HAP-1 (cell line): ENCODE measurements around the gene SUFU.

Source experiments
- DNase-seq, 2 experiments: peaks; one replicate each; pipeline ENCODE4 v3.0.0-alpha.2; 2016 to 2020; ENCODE audit warnings: low spot score in 2 of 2
- H3K27me3 ChIP-seq: fragments of 250-450 bp; sonication (Bioruptor Pico); 2 replicates; pipeline ENCODE4 v1.5.1; 2020; ENCODE audit warnings: low read depth, mild to moderate bottlenecking, moderate library complexity
- H3K36me3 ChIP-seq: fragments of 250-450 bp; sonication (Bioruptor Pico); replicated peaks from 2 replicates; pipeline ENCODE4 v1.5.1; 2020; ENCODE audit warnings: mild to moderate bottlenecking
- H3K4me1 ChIP-seq: fragments of 250-450 bp; sonication (Bioruptor Pico); 2 replicates; pipeline ENCODE4 v1.5.1; 2020; ENCODE audit warnings: mild to moderate bottlenecking
- H3K4me3 ChIP-seq: fragments of 250-450 bp; sonication (Bioruptor Pico); 2 replicates; pipeline ENCODE4 v1.5.1; 2020; ENCODE audit warnings: mild to moderate bottlenecking, moderate library complexity
- H3K9me3 ChIP-seq: fragments of 250-450 bp; sonication (Bioruptor Pico); 2 replicates; pipeline ENCODE4 v1.5.1; 2020; ENCODE audit warnings: mild to moderate bottlenecking, moderate library complexity
- in situ Hi-C: fragments of 300-500 bp; cut with MboI; formaldehyde crosslinking; loops from 3 replicates; pipeline ENCODE4 v1.14.3; 2020; ENCODE audit warnings: low sequenced_read_pairs, inconsistent platforms, mixed read lengths

SUFU gene

GRCh38 chr10:102564209-102564834 is 60.5 kb downstream of the SUFU start:
- in situ Hi-C loops: no loop called here
- no peak for DNase-seq
- no peak overlapping the region for H3K4me3 ChIP-seq
- H3K4me1 ChIP-seq: no peaks in the 10 kb centered on the region
- no peaks in the 10 kb centered on the region for H3K27me3 ChIP-seq
- no peaks in the 10 kb centered on the region for H3K9me3 ChIP-seq
- H3K36me3 ChIP-seq: no peaks in the 10 kb centered on the region

DNA sequence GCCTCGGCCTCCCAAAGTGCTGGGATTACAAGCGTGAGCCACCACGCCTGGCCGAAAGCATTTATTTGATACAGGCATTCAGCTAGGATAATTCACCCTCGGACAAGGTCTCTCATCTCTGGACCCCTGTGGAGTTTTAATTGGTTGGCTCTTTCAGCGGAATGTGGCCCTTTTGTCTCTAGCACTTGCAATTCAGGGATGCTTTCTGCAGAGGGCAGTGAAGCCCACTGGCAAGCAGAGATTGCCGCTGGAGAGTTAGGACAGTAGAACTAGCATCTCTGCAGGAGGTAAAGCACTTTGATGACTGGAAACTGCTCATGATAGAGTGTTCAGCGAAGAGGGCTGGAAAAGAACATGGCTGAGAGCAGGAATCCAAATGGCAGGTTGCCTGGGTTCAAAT is 62.0 kb downstream of the SUFU start:
- H3K4me1 ChIP-seq: no peaks in the 10 kb centered on the region
- no peak overlapping the region for H3K4me3 ChIP-seq
- no peaks in the 10 kb centered on the region for H3K9me3 ChIP-seq
- peak in 1 of 2 experiments; percentile 14 for DNase-seq
- H3K36me3 ChIP-seq: no peaks in the 10 kb centered on the region
- no peaks in the 10 kb centered on the region for H3K27me3 ChIP-seq
- in situ Hi-C loops: no loop called here

DNA sequence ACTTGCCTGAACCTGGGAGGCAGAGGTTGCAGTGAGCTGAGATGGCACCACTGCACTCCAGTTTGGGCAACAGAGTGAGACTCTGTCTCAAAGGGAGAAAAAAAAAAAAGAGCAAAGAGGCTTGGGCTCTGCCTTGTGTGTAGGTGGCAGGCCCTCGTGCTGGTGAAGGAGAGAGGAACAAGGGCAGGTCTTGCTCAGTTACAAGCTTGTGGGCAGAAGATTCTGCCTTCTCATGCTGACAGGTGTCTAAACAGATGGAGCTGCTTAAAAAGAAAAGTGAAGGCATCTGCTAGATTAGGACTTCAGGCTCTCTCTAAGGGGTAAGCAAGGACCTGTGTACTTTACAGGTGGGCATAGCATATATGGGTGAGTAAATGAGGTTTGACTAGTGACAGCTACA is 75.0 kb downstream of the SUFU start:
- Histone ChIP-seq H3K4me1 (no peaks in the 10 kb centered on the region), H3K9me3 (no peaks in the 10 kb centered on the region), H3K27me3 (no peaks in the 10 kb centered on the region), H3K36me3 (no peaks in the 10 kb centered on the region), H3K4me3 (no peak overlapping the region)
- DNase-seq: no peak
- in situ Hi-C loops: no loop called here

- Histone ChIP-seq H3K4me3 (no peak overlapping the region), H3K27me3 (no peaks in the 10 kb centered on the region), H3K9me3 (no peaks in the 10 kb centered on the region), H3K4me1 (no peaks in the 10 kb centered on the region), H3K36me3 (no peaks in the 10 kb centered on the region)
- in situ Hi-C loops: no loop called here
- no peak for DNase-seq
Observed at GRCh38 chr10:102579328-102579727, 75.6 kb downstream of the SUFU start.

- Histone ChIP-seq H3K4me1 (no peaks in the 10 kb centered on the region), H3K27me3 (no peaks in the 10 kb centered on the region), H3K4me3 (no peak overlapping the region), H3K9me3 (no peaks in the 10 kb centered on the region), H3K36me3 (no peaks in the 10 kb centered on the region)
- DNase-seq: no peak
- in situ Hi-C loops: no loop called here
Observed at GRCh38 chr10:102580230-102580629, 76.5 kb downstream of the SUFU start.

DNA sequence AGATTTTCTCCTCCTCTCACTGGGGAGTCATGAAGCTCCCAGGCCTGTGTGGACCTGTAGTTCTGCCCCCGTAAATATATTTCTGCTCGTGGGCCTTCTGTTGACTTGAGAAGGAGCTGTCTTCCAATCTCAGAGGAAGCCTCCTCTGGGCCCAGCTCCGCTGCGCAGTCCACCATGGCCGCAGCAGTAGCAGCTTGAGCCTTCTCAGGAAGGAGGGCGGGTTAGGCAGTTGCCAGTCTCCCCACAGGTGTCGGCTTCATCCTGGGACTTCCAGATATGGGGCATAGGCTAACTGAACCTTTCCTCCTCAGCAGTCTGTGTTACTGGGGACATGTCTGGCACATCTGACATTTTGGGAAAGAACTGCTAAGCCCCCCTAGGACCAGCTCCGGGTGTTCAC is 77.6 kb downstream of the SUFU start:
- in situ Hi-C loops: no loop called here
- no peaks in the 10 kb centered on the region for H3K4me1 ChIP-seq
- DNase-seq: no peak
- no peaks in the 10 kb centered on the region for H3K9me3 ChIP-seq
- no peaks in the 10 kb centered on the region for H3K36me3 ChIP-seq
- H3K27me3 ChIP-seq: no peaks in the 10 kb centered on the region
- no peak overlapping the region for H3K4me3 ChIP-seq

DNA sequence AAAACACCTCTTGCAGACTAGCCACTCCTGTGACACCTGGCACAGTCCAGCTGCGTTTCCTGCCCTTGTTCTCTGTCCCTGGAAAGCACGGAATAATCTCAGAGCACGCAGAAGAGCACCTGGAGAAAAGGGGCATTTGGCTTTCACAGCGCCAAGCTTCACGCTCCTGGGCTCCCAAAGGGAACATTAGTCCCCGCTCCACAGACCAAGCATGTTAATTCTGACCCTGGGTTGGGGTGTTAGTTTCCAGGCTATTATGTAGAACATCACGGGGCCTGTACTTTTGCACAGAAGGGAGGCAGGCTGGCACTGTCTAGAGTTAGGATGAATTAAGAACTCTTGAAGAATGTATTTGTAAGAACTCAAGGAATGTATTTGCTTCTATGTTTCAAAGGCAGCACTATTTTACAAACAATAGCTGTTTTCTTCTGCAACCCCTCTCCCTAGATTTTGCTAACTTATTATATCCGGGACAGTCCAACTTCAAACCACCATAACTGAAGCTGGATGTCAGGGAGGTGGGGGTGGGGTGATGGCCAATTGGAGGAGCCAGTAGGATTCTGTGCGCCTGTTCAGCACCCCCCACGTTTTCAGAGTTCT is 78.3 kb downstream of the SUFU start:
- in situ Hi-C loops: no loop called here
- H3K4me3 ChIP-seq: no peak overlapping the region
- no peaks in the 10 kb centered on the region for H3K9me3 ChIP-seq
- DNase-seq: no peak
- no peaks in the 10 kb centered on the region for H3K27me3 ChIP-seq
- H3K4me1 ChIP-seq: no peaks in the 10 kb centered on the region
- no peaks in the 10 kb centered on the region for H3K36me3 ChIP-seq

- in situ Hi-C loops: no loop called here
- peak; percentile 84 to 88 for DNase-seq
Observed at GRCh38 chr10:102583435-102584417, 80.0 kb downstream of the SUFU start.

DNA sequence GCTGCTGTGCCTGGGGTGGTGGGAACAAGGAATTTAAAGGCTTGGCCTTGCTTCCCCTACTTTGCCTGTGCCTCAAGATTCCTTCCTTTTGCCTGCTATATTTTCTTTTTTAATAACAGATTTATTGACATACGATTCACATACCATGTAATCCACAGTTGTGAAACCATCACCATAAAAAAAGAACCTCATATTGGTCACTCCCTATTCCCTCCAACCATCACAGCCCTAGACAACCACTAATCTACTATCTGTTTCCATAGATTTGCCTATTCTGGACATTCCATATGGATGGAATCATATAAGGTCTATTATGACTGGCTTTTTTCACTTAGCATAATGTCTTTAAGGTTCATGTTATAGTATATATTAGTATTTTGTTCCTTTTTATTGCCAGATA is 81.3 kb downstream of the SUFU start:
- DNase-seq: no peak
- Histone ChIP-seq H3K36me3 (no peaks in the 10 kb centered on the region), H3K4me3 (no peak overlapping the region), H3K27me3 (no peaks in the 10 kb centered on the region), H3K4me1 (no peaks in the 10 kb centered on the region), H3K9me3 (no peaks in the 10 kb centered on the region)
- in situ Hi-C loops: no loop called here

More at GRCh38 chr10:102583435-102584417, 80.0 kb downstream of the SUFU start:
- H3K27me3 ChIP-seq: no peaks in the 10 kb centered on the region
- no peaks in the 10 kb centered on the region for H3K4me1 ChIP-seq
- no peaks in the 10 kb centered on the region for H3K9me3 ChIP-seq
- H3K36me3 ChIP-seq: no peaks in the 10 kb centered on the region
- H3K4me3 ChIP-seq: no peak overlapping the region

GRCh38 chr10:102586858-102587257 is 83.1 kb downstream of the SUFU start:
- no peaks in the 10 kb centered on the region for H3K9me3 ChIP-seq
- in situ Hi-C loops: no loop called here

DNA sequence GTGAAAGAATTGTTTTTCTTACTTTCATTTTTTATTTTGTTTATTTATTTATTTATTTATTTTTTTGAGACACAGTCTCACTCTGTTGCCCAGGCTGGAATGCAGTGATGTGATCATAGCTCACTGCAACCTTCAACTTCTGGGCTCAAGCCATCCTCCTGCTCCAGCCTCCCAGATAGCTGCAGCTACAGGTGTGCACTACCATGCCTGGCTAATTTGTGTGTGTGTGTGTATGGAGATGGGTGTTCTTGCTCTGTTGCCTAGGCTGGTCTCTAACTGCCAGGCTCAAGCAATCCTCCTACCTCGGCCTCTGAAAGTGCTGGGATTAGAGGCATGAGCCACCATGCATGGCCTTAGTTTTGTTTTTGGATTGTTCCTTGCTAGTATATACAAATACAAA is 85.1 kb downstream of the SUFU start:
- Histone ChIP-seq H3K4me1 (no peaks in the 10 kb centered on the region), H3K27me3 (no peaks in the 10 kb centered on the region), H3K36me3 (no peaks in the 10 kb centered on the region), H3K9me3 (no peaks in the 10 kb centered on the region), H3K4me3 (no peak overlapping the region)
- in situ Hi-C loops: no loop called here
- no peak for DNase-seq

More at GRCh38 chr10:102586858-102587257, 83.1 kb downstream of the SUFU start:
- Histone ChIP-seq H3K4me1 (no peaks in the 10 kb centered on the region), H3K27me3 (no peaks in the 10 kb centered on the region), H3K36me3 (no peaks in the 10 kb centered on the region), H3K4me3 (no peak overlapping the region)
- DNase-seq: no peak

DNA sequence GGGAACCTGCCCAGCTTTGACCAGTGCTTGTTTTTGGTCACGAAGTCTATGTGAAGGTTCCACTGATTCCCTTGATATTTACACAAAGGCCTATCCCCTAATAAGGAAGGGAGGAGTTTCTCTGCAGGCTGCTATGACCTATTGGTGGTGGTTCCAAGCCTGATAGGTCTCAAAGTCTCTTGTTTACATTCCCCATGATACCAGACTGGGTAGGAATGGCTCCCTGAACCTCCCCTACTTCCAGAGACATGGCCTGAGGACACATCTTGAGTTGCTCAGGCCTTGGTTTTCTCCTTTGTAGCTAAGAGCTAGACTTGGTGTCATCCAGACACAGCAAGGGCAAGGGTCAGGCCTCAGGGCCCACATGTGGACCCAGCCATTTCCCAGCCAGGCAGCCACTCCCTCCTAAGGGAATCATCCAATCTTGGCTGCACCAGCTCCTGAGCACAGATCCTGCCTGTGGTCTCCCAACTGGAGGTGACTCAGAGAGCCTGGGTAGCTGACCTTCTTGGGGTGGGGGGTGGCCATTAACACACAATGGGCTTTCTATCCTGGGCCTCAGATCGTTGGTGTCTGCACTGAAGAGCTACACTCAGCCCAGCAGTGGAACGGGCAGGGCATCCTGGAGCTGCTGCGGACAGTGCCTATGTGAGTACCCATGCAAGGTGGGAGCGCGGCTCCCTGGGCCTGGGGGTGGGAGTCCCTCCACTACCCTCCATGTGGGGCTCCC is 89.5 kb downstream of the SUFU start:
- no peak for DNase-seq
- Histone ChIP-seq H3K4me1 (no peaks in the 10 kb centered on the region), H3K36me3 (peaks cover 10% of the 10 kb centered on the region; the same call in 1 of the 2 replicates), H3K27me3 (no peaks in the 10 kb centered on the region), H3K4me3 (no peak overlapping the region), H3K9me3 (no peaks in the 10 kb centered on the region)
- in situ Hi-C loops: no loop called here

DNA sequence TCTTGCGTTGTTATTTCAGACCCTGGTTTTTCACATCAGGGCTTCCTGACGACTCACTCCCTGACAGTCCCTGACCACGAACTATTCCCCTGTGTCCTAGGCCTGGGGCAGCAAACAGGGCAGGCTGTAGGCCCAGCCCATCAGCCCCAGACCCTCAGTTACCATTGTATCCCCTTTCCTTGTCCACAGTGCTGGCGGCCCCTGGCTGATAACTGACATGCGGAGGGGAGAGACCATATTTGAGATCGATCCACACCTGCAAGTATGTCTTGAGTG is 90.0 kb downstream of the SUFU start:
- peaks cover 13% of the 10 kb centered on the region for H3K36me3 ChIP-seq
- no peak for DNase-seq
- H3K27me3 ChIP-seq: no peaks in the 10 kb centered on the region
- in situ Hi-C loops: no loop called here
- no peaks in the 10 kb centered on the region for H3K9me3 ChIP-seq
- no peaks in the 10 kb centered on the region; the same call in 1 of the 2 replicates for H3K4me1 ChIP-seq
- H3K4me3 ChIP-seq: no peak overlapping the region
